ENCODE measurements around the gene SPDYE17. TPM values are rescaled to one million over a fixed set of nuclear protein-coding genes. Genes with fewer than 3 reads are reported as not detected.
"Not testable (repeated sequence)": the region's sequence is repeated elsewhere in the genome, so short reads cannot be mapped to it uniquely, and the experiment has no call there.

The SPDYE17 gene
- not detected in 2 replicates for total RNA-seq (2014; rRNA removed; shearing (Covaris generic))

GRCh38 chr7:77032261-77032660, at the start of gene SPDYE17:
TSS of gene SPDYE17 (minus strand) at chr7:77032361. CDS start at chr7:77030570, 1,791 bp downstream.
- not testable (repeated sequence) for H3K4me3 ChIP-seq (ENCODE audit: insufficient read depth, low read depth, low read length); DNase-seq; H3K36me3 ChIP-seq (replicated peaks; ENCODE audit: control insufficient read depth, insufficient read depth, low read length); H3K27me3 ChIP-seq (ENCODE audit: control insufficient read depth, insufficient read depth, low read length)

- H3K36me3 ChIP-seq (replicated peaks; ENCODE audit: control insufficient read depth, insufficient read depth, low read length); H3K4me3 ChIP-seq (ENCODE audit: insufficient read depth, low read depth, low read length); DNase-seq; H3K27me3 ChIP-seq (ENCODE audit: control insufficient read depth, insufficient read depth, low read length): not testable (repeated sequence)
These were observed 48.1 kb upstream of the SPDYE17 start for GRCh38 chr7:77080236-77080635.

GRCh38 chr7:77079624-77080023, 47.5 kb upstream of the SPDYE17 start:
- not testable (repeated sequence) for H3K27me3 ChIP-seq (ENCODE audit: control insufficient read depth, insufficient read depth, low read length); DNase-seq; H3K4me3 ChIP-seq (ENCODE audit: insufficient read depth, low read depth, low read length); H3K36me3 ChIP-seq (replicated peaks; ENCODE audit: control insufficient read depth, insufficient read depth, low read length)

- H3K4me3 ChIP-seq (ENCODE audit: insufficient read depth, low read depth, low read length); H3K27me3 ChIP-seq (ENCODE audit: control insufficient read depth, insufficient read depth, low read length); H3K36me3 ChIP-seq (replicated peaks; ENCODE audit: control insufficient read depth, insufficient read depth, low read length); DNase-seq: not testable (repeated sequence)
These were observed 47.0 kb upstream of the SPDYE17 start for GRCh38 chr7:77079112-77079511.

- not testable (repeated sequence) for H3K27me3 ChIP-seq (ENCODE audit: control insufficient read depth, insufficient read depth, low read length); H3K4me3 ChIP-seq (ENCODE audit: insufficient read depth, low read depth, low read length); H3K36me3 ChIP-seq (replicated peaks; ENCODE audit: control insufficient read depth, insufficient read depth, low read length); DNase-seq
These were observed 44.9 kb upstream of the SPDYE17 start for GRCh38 chr7:77077060-77077459.

- DNase-seq; H3K4me3 ChIP-seq (ENCODE audit: insufficient read depth, low read depth, low read length); H3K36me3 ChIP-seq (replicated peaks; ENCODE audit: control insufficient read depth, insufficient read depth, low read length); H3K27me3 ChIP-seq (ENCODE audit: control insufficient read depth, insufficient read depth, low read length): not testable (repeated sequence)
These were observed 42.7 kb upstream of the SPDYE17 start for GRCh38 chr7:77074786-77075396.

- H3K4me3 ChIP-seq (ENCODE audit: insufficient read depth, low read depth, low read length); DNase-seq; H3K36me3 ChIP-seq (replicated peaks; ENCODE audit: control insufficient read depth, insufficient read depth, low read length); H3K27me3 ChIP-seq (ENCODE audit: control insufficient read depth, insufficient read depth, low read length): not testable (repeated sequence)
These were observed 38.9 kb upstream of the SPDYE17 start for GRCh38 chr7:77071108-77071507.

- H3K36me3 ChIP-seq (replicated peaks; ENCODE audit: control insufficient read depth, insufficient read depth, low read length); H3K27me3 ChIP-seq (ENCODE audit: control insufficient read depth, insufficient read depth, low read length); H3K4me3 ChIP-seq (ENCODE audit: insufficient read depth, low read depth, low read length); DNase-seq: not testable (repeated sequence)
These were observed 33.7 kb upstream of the SPDYE17 start for GRCh38 chr7:77065869-77066268.

- H3K27me3 ChIP-seq (ENCODE audit: control insufficient read depth, insufficient read depth, low read length); H3K4me3 ChIP-seq (ENCODE audit: insufficient read depth, low read depth, low read length); DNase-seq; H3K36me3 ChIP-seq (replicated peaks; ENCODE audit: control insufficient read depth, insufficient read depth, low read length): not testable (repeated sequence)
These were observed 31.6 kb upstream of the SPDYE17 start for GRCh38 chr7:77063732-77064131.

GRCh38 chr7:77062557-77062956, 30.4 kb upstream of the SPDYE17 start, which contains the start of gene SPDYE18:
TSS of gene SPDYE18 (minus strand) at chr7:77062558. CDS start at chr7:77060512, 2,046 bp downstream.
- H3K4me3 ChIP-seq (ENCODE audit: insufficient read depth, low read depth, low read length); DNase-seq; H3K36me3 ChIP-seq (replicated peaks; ENCODE audit: control insufficient read depth, insufficient read depth, low read length); H3K27me3 ChIP-seq (ENCODE audit: control insufficient read depth, insufficient read depth, low read length): not testable (repeated sequence)

GRCh38 chr7:77026349-77026748, 5.8 kb downstream of the SPDYE17 start:
- not testable (repeated sequence) for H3K27me3 ChIP-seq (ENCODE audit: control insufficient read depth, insufficient read depth, low read length); H3K36me3 ChIP-seq (replicated peaks; ENCODE audit: control insufficient read depth, insufficient read depth, low read length); DNase-seq

GRCh38 chr7:77010074-77010680, 22.0 kb downstream of the SPDYE17 start:
- not testable (repeated sequence) for H3K27me3 ChIP-seq (ENCODE audit: control insufficient read depth, insufficient read depth, low read length); H3K4me3 ChIP-seq (ENCODE audit: insufficient read depth, low read depth, low read length); H3K36me3 ChIP-seq (replicated peaks; ENCODE audit: control insufficient read depth, insufficient read depth, low read length)
- DNase-seq, result peak; percentile 36

More at GRCh38 chr7:77026349-77026748, 5.8 kb downstream of the SPDYE17 start:
- H3K4me3 ChIP-seq (ENCODE audit: insufficient read depth, low read depth, low read length), result not testable (repeated sequence)

GRCh38 chr7:77008000-77008399, 24.2 kb downstream of the SPDYE17 start:
- H3K4me3 ChIP-seq (ENCODE audit: insufficient read depth, low read depth, low read length); H3K27me3 ChIP-seq (ENCODE audit: control insufficient read depth, insufficient read depth, low read length); H3K36me3 ChIP-seq (replicated peaks; ENCODE audit: control insufficient read depth, insufficient read depth, low read length): not testable (repeated sequence)
- peak; percentile 22 for DNase-seq

GRCh38 chr7:77006127-77007110, 25.7 kb downstream of the SPDYE17 start:
- H3K4me3 ChIP-seq (ENCODE audit: insufficient read depth, low read depth, low read length); DNase-seq; H3K36me3 ChIP-seq (replicated peaks; ENCODE audit: control insufficient read depth, insufficient read depth, low read length); H3K27me3 ChIP-seq (ENCODE audit: control insufficient read depth, insufficient read depth, low read length): not testable (repeated sequence)
